ENCODE data around the gene ADORA1.

DNA sequence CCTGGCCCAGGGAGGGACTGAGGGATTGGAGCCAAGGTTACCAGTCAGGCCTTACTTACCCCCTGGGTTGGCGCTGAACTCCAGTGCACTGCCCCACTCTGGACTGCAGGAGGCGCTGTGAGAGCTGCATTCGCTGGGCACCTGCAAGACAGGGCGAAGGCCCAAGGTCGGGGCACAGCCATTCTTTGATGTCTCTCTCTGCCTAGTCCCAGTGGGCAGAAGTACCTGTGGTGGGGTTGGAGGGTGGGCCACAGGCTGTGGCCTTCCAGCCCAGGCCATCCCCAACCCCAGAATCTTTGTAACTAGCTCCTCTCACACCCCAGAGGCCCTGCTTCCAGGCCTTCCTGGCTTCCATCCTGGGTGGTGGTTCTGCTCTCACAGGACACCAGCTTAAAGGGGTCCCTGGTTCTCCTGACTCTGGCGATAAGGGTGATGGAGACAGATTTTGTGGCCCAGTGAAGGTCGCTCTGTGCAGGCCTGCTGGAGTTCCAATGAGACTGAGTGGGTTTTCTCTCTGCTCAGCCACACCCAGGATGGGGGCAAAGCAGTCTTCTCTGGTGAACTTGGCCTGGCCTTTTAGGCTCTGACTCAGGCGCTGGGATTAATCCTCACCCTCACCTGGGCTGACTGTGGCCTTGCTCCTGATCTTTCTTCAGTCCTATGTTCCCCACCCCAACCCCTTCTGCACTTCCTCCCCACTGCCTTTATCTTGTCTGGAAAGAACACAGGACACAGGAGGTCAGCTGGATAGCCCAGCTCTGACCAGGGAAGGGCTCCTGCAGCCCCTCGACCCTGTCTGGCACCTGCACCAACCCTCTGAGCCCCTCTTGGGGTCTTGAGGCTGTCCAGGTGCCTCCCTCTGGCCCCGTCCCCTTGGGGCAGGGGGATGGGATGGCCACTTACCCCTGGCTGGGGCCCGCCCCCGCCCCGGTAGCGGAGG lies 42.7 kb upstream of the ADORA1 start:
- TF ChIP-seq POLR2A (IDR thresholded peaks at IDR 0.05; ENCODE audit: low read length) (no peak), GATA1 (IDR thresholded peaks at IDR 0.05; ENCODE audit: low read depth, low read length) (no peak)
